ENCODE results near the gene GET4.
"Not testable (repeated sequence)": the region's sequence is repeated elsewhere in the genome, so short reads cannot be mapped to it uniquely, and the experiment has no call there.

GET4 gene

GRCh38 chr7:917255-918117 lies 41.1 kb downstream of the GET4 start:
- peaks cover 54% of the 10 kb centered on the region for H3K4me1 Mint-ChIP-seq
- no peaks in the 10 kb centered on the region for H3K9me3 Mint-ChIP-seq
- no peak overlapping the region for H3K27ac Mint-ChIP-seq

GRCh38 chr7:918118-918425 lies 41.7 kb downstream of the GET4 start:
- no peak overlapping the region for H3K4me3 Mint-ChIP-seq
- peaks cover 54% of the 10 kb centered on the region for H3K4me1 Mint-ChIP-seq
- H3K27me3 Mint-ChIP-seq = no peaks in the 10 kb centered on the region
- no peak for DNase-seq
- no peak for ATAC-seq
- no peaks in the 10 kb centered on the region for H3K9me3 Mint-ChIP-seq
- H3K27ac Mint-ChIP-seq = no peak overlapping the region

More at GRCh38 chr7:917255-918117, 41.1 kb downstream of the GET4 start:
- DNase-seq (no peak), ATAC-seq (no peak)
- H3K27me3 Mint-ChIP-seq = no peaks in the 10 kb centered on the region
- H3K4me3 Mint-ChIP-seq = no peak overlapping the region

- peak overlapping the region in 1 of 2 donors; percentile 88 for H3K27ac Mint-ChIP-seq
- no peaks in the 10 kb centered on the region for H3K9me3 Mint-ChIP-seq
- no peak for ATAC-seq
- H3K4me3 Mint-ChIP-seq = no peak overlapping the region
- H3K4me1 Mint-ChIP-seq = peaks cover 59% of the 10 kb centered on the region
- DNase-seq = no peak
- H3K27me3 Mint-ChIP-seq = no peaks in the 10 kb centered on the region
Measured at GRCh38 chr7:918441-919113, 42.2 kb downstream of the GET4 start.

GRCh38 chr7:919114-919442 lies 42.7 kb downstream of the GET4 start:
- no peaks in the 10 kb centered on the region for H3K27me3 Mint-ChIP-seq
- ATAC-seq (no peak), DNase-seq (no peak)
- no peak overlapping the region for H3K4me3 Mint-ChIP-seq
- H3K9me3 Mint-ChIP-seq = no peaks in the 10 kb centered on the region
- peaks cover 62% of the 10 kb centered on the region for H3K4me1 Mint-ChIP-seq
- H3K27ac Mint-ChIP-seq = no peak overlapping the region

- no peak for DNase-seq
- peaks cover 70% of the 10 kb centered on the region for H3K4me1 Mint-ChIP-seq
- no peak for ATAC-seq
- no peak overlapping the region for H3K4me3 Mint-ChIP-seq
- no peaks in the 10 kb centered on the region for H3K9me3 Mint-ChIP-seq
- H3K27me3 Mint-ChIP-seq = no peaks in the 10 kb centered on the region
- no peak overlapping the region for H3K27ac Mint-ChIP-seq
Measured at GRCh38 chr7:919924-920341, 43.6 kb downstream of the GET4 start.

GRCh38 chr7:920351-921070 lies 44.2 kb downstream of the GET4 start:
- ATAC-seq = no peak
- DNase-seq = no peak
- Mint-ChIP-seq H3K4me3 (peak overlapping the region; percentile 3 to 91), H3K4me1 (peaks cover 75% of the 10 kb centered on the region), H3K9me3 (no peaks in the 10 kb centered on the region), H3K27ac (peak overlapping the region in 1 of 2 donors; percentile 46), H3K27me3 (no peaks in the 10 kb centered on the region)

GRCh38 chr7:921071-921461 lies 44.7 kb downstream of the GET4 start:
- no peak for DNase-seq
- no peaks in the 10 kb centered on the region for H3K9me3 Mint-ChIP-seq
- peak overlapping the region; percentile 47 to 91 for H3K4me3 Mint-ChIP-seq

GRCh38 chr7:921581-922333 lies 45.4 kb downstream of the GET4 start:
- DNase-seq (peak in 1 of 2 donors; percentile 24), ATAC-seq (no peak)
- Mint-ChIP-seq H3K4me1 (peaks cover 75% of the 10 kb centered on the region), H3K27me3 (no peaks in the 10 kb centered on the region), H3K4me3 (peak overlapping the region; percentile 88 to 91), H3K27ac (peak overlapping the region in 1 of 2 donors; percentile 97), H3K9me3 (no peaks in the 10 kb centered on the region)

More at GRCh38 chr7:921071-921461, 44.7 kb downstream of the GET4 start:
- no peak for ATAC-seq
- Mint-ChIP-seq H3K4me1 (peaks cover 76% of the 10 kb centered on the region), H3K27me3 (no peaks in the 10 kb centered on the region), H3K27ac (peak overlapping the region in 1 of 2 donors; percentile 87)

- Mint-ChIP-seq H3K4me1 (peaks cover 82% of the 10 kb centered on the region), H3K27me3 (no peaks in the 10 kb centered on the region), H3K9me3 (no peaks in the 10 kb centered on the region), H3K27ac (peak overlapping the region; percentile 95 to 97), H3K4me3 (peak overlapping the region; percentile 88 to 91)
- peak in 1 of 2 donors; percentile 52 for DNase-seq
- ATAC-seq = peak; percentile 10
Measured at GRCh38 chr7:922334-923107, 46.2 kb downstream of the GET4 start.

GRCh38 chr7:923108-924041 lies 47.0 kb downstream of the GET4 start:
- peaks cover 86% of the 10 kb centered on the region for H3K4me1 Mint-ChIP-seq
- H3K27me3 Mint-ChIP-seq = no peaks in the 10 kb centered on the region
- peak overlapping the region; percentile 88 to 91 for H3K4me3 Mint-ChIP-seq
- peak overlapping the region; percentile 95 to 97 for H3K27ac Mint-ChIP-seq
- ATAC-seq (peak; percentile 84), DNase-seq (peak; percentile 90 to 95)
- no peaks in the 10 kb centered on the region for H3K9me3 Mint-ChIP-seq

GRCh38 chr7:924042-924441 lies 47.7 kb downstream of the GET4 start:
- ATAC-seq, H3K27ac Mint-ChIP-seq, H3K4me3 Mint-ChIP-seq, H3K9me3 Mint-ChIP-seq, DNase-seq, H3K27me3 Mint-ChIP-seq: not testable (repeated sequence)
- H3K4me1 Mint-ChIP-seq = peaks cover 92% of the 10 kb centered on the region

- Mint-ChIP-seq H3K9me3 (no peaks in the 10 kb centered on the region), H3K27me3 (no peaks in the 10 kb centered on the region), H3K4me3 (peak overlapping the region; percentile 76 to 94), H3K4me1 (peaks cover 93% of the 10 kb centered on the region), H3K27ac (peak overlapping the region; percentile 88 to 98)
- DNase-seq (peak; percentile 80 to 81), ATAC-seq (peak; percentile 56)
Measured at GRCh38 chr7:924541-925231, 48.3 kb downstream of the GET4 start.

- DNase-seq (peak; percentile 79 to 86), ATAC-seq (peak; percentile 54)
- peak overlapping the region; percentile 58 to 83 for H3K4me3 Mint-ChIP-seq
- peaks cover 94% of the 10 kb centered on the region for H3K4me1 Mint-ChIP-seq
- no peaks in the 10 kb centered on the region for H3K27me3 Mint-ChIP-seq
- H3K27ac Mint-ChIP-seq = peak overlapping the region; percentile 46 to 93
- H3K9me3 Mint-ChIP-seq = peaks cover 0 to 7% of the 10 kb centered on the region in 2 donors
Measured at GRCh38 chr7:925601-926000, 49.2 kb downstream of the GET4 start.

All from stimulated activated naive CD8-positive, alpha-beta T cell treated with anti-CD3 and anti-CD28 coated beads, Interleukin-15, amount 100 ng/mL, for 72 hours (primary cell).